Neuron (in vitro differentiated cells): Measurements from ENCODE around the gene PRELID3B.

Experiments used
- H2AFZ ChIP-seq: one replicate; pipeline ENCODE4 v1.6.1; 2013; ENCODE audit warnings: low read depth, mild to moderate bottlenecking, inconsistent platforms, low read length, moderate library complexity
- H3K27me3 ChIP-seq: one replicate; pipeline ENCODE4 v1.6.1; 2013; ENCODE audit warnings: low read length; ENCODE audit not compliant: insufficient read depth
- H3K36me3 ChIP-seq: one replicate; pipeline ENCODE4 v1.6.1; 2013; ENCODE audit warnings: low read length; ENCODE audit not compliant: insufficient read depth
- H3K4me1 ChIP-seq: one replicate; pipeline ENCODE4 v1.6.1; 2013; ENCODE audit warnings: low read length; ENCODE audit not compliant: insufficient read depth
- H3K4me3 ChIP-seq: 2 replicates; pipeline ENCODE4 v1.5.1; 2013; ENCODE audit warnings: mild to moderate bottlenecking, low read length, moderate library complexity
- H3K9me3 ChIP-seq: one replicate; pipeline ENCODE4 v1.6.1; 2013; ENCODE audit warnings: low read length

Gene PRELID3B

DNA sequence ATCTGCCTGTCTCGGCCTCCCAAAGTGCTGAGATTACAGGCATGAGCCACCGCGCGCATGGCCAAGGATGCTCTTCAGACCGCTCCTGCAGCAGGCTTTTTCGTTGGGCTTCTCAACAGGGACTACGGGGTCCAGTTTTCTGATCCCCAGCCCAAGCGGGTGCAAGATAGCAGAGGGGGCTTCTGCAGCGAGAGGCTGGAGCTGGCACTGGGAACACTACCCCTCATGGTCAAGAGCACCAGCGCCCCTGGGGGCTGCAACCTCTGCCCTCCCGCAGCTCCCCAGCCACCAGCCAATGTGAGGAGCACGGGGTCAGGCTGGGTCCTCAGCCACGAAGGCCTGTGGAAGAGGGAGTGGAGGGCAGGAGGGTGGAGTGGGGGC is 41.5 kb downstream of the PRELID3B start:
- Histone ChIP-seq H3K4me1 (peaks cover 19% of the 10 kb centered on the region), H3K9me3 (no peaks in the 10 kb centered on the region), H3K36me3 (no peaks in the 10 kb centered on the region), H2AFZ (no peak overlapping the region), H3K4me3 (no peak overlapping the region), H3K27me3 (no peaks in the 10 kb centered on the region)

DNA sequence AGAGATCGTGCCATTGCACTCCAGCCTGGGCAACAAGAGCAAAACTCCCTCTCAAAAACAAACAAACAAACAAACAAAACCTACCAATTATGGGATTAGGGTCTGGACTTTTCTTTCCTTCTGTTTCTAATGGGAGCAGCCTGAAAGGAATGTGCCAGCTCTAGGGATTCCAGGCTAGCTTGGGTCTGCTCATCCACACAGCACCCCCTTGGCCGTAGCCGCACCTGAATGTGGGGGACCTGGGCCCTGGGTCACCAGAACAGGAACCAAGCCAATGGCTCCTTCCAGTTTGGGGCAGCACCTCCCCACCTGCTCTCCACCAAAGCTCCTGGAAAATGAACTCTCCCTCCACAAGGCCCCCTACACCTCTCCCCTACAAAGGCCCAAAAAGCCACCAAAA is 42.3 kb downstream of the PRELID3B start:
- Histone ChIP-seq H3K4me1 (peaks cover 19% of the 10 kb centered on the region), H2AFZ (no peak overlapping the region), H3K36me3 (peaks cover 6% of the 10 kb centered on the region), H3K9me3 (no peaks in the 10 kb centered on the region), H3K27me3 (no peaks in the 10 kb centered on the region), H3K4me3 (no peak overlapping the region)

DNA sequence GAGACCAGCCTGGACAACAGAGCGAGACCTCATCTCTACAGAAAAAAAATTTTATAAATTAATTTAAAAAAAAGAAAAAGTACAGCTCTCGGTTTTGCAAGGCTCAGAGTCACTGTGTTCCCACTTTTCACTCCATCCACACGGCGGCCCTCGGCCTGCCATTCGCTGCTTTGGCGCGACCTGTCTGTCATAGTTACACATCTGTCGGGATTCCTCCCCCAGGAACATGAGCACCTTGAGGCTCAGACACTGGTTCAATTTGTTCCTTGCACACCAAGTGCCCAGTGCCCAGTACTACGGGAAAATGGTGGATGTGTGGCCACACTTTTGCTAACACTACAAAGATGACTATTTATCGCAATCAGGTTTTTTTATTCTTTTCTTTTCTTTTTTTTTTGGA is 43.9 kb downstream of the PRELID3B start:
- no peak overlapping the region for H2AFZ ChIP-seq
- peaks cover 20% of the 10 kb centered on the region for H3K36me3 ChIP-seq

DNA sequence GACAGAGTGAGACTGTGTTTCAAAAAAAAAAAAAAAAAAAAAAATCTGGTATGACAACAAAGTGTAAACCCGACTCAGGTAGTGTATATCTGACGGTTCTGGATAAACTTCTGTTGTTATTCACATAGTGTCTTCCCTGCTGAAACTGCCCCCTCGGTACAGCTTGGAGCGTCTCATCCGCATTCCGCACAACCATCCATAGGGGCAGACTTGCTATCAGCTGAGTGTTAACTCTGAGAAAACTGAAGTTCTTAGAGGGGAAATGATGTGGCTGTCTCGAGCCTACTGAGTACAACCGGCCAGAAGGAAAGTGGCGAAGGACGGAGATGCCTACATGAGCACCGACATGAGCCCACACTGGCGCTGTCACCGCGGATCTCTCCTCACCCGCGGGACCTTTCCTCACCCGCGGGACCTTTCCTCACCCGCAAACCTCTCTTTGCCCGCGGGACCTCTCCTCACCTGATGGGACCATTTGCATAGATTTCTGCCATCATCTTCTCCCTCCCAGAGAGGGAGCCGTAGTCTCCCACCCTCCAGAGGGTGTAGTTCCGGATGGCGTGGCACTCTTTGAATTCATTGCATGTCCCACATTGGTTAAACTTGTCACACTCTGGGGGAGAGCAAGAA is 45.3 kb downstream of the PRELID3B start:
- peaks cover 34% of the 10 kb centered on the region for H3K36me3 ChIP-seq
- no peaks in the 10 kb centered on the region for H3K27me3 ChIP-seq

More for the DNA sequence above, 43.9 kb downstream of the PRELID3B start:
- Histone ChIP-seq H3K9me3 (no peaks in the 10 kb centered on the region), H3K27me3 (no peaks in the 10 kb centered on the region), H3K4me1 (peaks cover 19% of the 10 kb centered on the region), H3K4me3 (no peak overlapping the region)

DNA sequence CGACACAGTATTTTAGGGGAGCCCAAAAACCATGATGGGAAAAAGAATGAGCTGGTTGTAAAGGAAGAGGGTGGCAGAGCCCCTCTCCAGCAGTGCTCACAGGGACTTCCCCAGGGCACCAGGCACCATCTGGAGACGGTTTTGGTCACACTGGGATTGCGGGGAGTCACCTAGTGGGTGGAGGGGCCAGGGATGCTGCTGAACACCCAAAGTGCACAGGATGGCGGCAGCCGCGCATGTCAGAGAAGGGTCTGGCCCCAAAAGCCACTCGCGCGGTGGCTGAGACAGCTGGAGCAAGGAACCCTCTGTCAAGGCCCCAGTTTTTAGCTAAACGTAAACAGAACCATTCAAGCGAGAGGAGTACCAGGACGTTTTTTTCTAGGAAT is 46.4 kb downstream of the PRELID3B start:
- Histone ChIP-seq H3K9me3 (no peaks in the 10 kb centered on the region), H3K4me1 (no peaks in the 10 kb centered on the region), H3K4me3 (no peak overlapping the region), H3K36me3 (peaks cover 44% of the 10 kb centered on the region), H2AFZ (no peak overlapping the region), H3K27me3 (no peaks in the 10 kb centered on the region)

More for the DNA sequence above, 45.3 kb downstream of the PRELID3B start:
- H3K4me3 ChIP-seq: no peak overlapping the region
- H3K4me1 ChIP-seq: peaks cover 7% of the 10 kb centered on the region
- H3K9me3 ChIP-seq: no peaks in the 10 kb centered on the region
- no peak overlapping the region for H2AFZ ChIP-seq

DNA sequence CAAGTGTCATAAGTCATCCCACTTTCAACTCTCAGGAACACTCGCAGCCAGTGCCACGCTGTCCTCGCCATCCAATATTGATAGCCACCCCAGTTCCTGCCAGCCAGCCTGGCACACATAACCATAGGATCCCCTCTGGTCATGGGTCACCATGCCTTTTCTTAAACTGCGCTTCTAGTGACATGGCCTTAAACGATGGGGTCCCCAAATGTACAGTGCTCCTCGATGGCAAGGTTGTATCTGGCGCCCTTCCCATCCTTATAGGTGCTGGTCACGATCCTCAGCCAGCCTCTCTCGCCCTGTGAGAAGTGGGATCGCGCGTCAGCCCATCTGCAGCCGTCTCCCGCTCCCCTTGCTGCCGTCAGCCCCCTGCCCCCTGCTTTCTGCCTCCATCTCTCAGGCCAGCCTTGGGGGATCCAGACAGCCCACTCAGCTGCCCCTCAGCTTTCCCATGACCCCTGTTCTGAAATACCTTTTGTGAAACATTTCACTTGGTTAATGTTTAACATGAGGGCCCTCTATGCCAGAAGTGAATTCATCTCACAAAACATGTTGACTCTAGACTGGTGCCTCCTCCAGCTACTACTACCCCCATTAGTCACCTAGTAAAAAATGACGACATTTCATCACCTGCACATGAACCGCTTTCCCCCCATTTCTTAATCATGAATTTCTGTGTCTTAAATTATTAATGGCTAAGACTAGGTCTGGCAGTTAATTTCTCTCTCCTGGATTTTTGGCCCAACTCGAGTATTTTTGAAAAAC is 46.9 kb downstream of the PRELID3B start:
- Histone ChIP-seq H2AFZ (no peak overlapping the region), H3K9me3 (no peaks in the 10 kb centered on the region), H3K27me3 (no peaks in the 10 kb centered on the region), H3K4me1 (no peaks in the 10 kb centered on the region), H3K4me3 (no peak overlapping the region), H3K36me3 (peaks cover 50% of the 10 kb centered on the region)

DNA sequence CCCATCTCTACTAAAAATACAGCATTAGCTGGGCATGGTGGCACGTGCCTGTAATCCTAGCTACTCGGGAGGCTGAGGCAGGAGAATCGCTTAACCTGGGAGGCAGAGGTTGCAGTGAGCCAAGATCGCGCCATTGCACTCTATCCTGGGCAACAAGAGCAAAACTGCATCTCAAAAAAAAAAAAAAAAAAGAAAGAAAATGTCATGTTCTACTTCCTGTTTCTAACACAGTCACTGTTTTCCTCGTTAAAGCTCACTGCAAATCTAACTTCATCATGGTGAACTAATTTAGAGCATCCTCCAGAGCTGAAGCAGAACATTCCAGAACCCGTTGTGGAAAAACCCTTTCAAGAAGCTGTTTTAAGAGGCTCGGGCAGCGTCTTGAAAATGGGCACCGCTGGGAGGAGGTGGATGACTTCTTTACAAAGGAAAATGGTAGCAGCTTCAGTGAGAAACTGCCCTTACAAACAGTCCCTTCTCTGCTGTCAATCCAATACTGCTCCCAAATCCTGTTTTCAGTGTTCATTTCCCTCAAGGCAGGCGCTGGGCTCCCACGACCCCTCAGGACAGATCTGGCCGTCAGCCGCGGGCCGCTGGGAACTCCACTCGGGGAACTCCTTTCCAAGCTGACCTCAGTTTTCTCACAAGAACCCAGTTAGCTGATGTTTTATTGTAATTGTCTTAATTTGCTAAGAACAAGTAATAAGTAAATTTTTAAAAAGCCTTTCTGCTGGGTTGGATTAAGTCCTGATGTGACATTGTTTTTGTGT is 48.0 kb downstream of the PRELID3B start:
- Histone ChIP-seq H3K4me1 (no peaks in the 10 kb centered on the region), H3K36me3 (peaks cover 57% of the 10 kb centered on the region), H3K27me3 (no peaks in the 10 kb centered on the region), H3K4me3 (no peak overlapping the region), H3K9me3 (no peaks in the 10 kb centered on the region), H2AFZ (no peak overlapping the region)

DNA sequence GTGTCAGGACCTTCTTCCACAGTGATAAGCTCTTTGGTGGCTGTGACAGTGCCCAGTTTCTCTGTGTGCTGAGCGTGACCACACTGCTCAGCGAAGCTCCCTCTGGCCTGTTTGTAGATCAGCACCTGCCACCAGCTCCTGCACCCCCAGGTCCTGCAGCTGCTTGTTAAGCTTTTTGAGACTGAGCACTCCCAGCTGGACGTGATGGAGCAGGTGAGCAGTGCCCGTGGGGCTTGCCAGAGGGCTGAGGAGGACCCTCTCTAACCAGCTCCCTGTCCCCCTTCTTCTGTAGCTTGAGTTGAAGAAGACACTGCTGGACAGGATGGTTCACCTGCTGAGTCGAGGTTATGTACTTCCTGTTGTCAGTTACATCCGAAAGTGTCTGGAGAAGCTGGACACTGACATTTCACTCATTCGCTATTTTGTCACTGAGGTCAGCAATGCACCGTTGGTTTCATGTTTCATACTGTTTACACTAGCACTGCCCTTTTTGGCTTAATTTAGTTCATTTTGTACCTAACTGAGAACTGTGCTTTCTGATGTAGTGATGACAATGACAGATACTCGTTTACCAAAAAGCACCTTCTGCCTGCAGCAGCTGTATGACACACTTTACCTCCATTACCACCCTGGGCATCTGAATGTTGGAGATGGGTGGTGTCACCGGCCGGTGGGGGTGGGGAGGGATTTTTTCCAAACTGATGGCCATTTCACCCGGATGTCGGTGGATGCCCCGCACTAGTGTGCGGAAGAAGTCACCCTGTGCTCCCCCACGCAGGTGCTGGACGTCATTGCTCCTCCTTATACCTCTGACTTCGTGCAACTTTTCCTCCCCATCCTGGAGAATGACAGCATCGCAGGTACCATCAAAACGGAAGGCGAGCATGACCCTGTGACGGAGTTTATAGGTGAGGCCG is 49.0 kb downstream of the PRELID3B start:
- H3K4me3 ChIP-seq: no peak overlapping the region
- peaks cover 67% of the 10 kb centered on the region for H3K36me3 ChIP-seq

DNA sequence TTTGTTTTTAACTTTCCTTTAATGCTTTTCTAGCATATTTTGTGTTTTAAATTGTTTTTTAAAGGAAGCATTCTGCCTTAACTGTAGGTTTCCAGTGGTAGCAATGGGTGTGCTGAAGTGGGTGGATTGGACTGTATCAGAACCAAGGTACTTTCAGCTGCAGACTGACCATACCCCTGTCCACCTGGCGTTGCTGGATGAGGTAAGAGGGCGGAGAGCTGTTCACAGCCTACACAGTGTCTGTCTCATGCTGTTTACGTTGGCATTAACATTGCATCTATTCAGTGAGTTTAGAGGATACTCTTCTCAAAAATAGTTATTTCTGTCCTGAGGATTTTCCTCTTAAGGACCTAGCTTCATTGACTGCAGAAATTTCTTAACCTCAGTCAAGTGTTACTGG is 49.7 kb downstream of the PRELID3B start:
- Histone ChIP-seq H3K36me3 (peaks cover 74% of the 10 kb centered on the region), H3K9me3 (no peaks in the 10 kb centered on the region), H2AFZ (no peak overlapping the region), H3K27me3 (no peaks in the 10 kb centered on the region), H3K4me3 (no peak overlapping the region), H3K4me1 (no peaks in the 10 kb centered on the region)

More for the DNA sequence above, 49.0 kb downstream of the PRELID3B start:
- H2AFZ ChIP-seq: no peak overlapping the region
- H3K9me3 ChIP-seq: no peaks in the 10 kb centered on the region
- no peaks in the 10 kb centered on the region for H3K27me3 ChIP-seq
- no peaks in the 10 kb centered on the region for H3K4me1 ChIP-seq

DNA sequence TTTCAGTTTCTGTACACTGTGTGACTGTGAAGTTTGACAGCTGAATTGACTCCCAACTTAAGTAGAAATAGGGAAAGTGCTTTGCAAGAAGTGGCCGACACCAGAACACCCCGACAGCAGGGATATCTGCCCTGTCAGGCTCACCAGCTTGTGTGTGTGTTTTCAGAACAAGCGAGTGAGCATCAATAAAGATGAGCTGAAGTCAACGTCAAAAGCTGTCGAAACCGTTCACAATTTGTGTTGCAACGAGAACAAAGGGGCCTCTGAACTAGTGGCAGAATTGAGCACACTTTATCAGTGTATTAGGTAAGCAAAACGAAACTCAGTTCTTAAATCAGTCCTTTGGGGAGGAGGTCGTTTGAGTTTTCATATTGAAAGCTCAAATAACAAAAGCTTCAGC is 50.9 kb downstream of the PRELID3B start:
- Histone ChIP-seq H3K27me3 (no peaks in the 10 kb centered on the region), H3K4me3 (no peak overlapping the region), H3K4me1 (no peaks in the 10 kb centered on the region), H3K9me3 (no peaks in the 10 kb centered on the region), H3K36me3 (peaks cover 86% of the 10 kb centered on the region), H2AFZ (no peak overlapping the region)

DNA sequence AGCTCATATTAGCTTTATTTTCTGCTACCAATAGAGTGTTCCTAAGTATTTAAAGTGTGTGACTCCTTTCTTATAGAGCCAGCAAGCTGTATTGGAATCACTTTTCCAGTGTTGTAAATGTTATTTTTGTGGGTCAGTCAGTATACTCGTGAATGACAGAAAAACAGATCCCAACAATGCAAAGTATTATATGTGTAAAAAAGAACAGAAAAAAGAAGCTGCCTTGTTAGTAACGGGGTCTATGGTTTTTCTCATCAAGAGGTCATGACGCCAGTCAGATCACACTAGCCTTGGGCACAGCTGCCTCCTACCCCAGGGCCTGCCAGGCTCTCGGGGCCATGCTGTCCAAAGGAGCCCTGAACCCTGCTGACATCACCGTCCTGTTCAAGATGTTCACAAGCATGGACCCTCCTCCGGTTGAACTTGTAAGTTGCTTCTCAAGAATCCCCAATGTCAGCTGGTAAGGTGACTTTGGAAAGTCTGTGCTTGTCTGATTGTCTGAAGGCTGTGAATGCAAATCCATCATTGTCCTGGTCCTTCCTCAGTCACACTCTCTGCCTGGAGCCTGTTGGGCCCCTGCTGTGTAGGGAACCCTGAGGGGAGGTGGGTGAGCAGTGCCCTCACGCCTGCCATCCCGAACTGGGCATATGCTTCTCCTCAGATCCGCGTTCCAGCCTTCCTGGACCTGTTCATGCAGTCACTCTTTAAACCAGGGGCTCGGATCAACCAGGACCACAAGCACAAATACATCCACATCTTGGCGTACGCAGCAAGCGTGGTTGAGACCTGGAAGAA is 51.7 kb downstream of the PRELID3B start:
- peaks cover 92% of the 10 kb centered on the region for H3K36me3 ChIP-seq
- no peak overlapping the region for H2AFZ ChIP-seq
- H3K9me3 ChIP-seq: no peaks in the 10 kb centered on the region
- no peak overlapping the region for H3K4me3 ChIP-seq
- H3K27me3 ChIP-seq: no peaks in the 10 kb centered on the region
- H3K4me1 ChIP-seq: no peaks in the 10 kb centered on the region

DNA sequence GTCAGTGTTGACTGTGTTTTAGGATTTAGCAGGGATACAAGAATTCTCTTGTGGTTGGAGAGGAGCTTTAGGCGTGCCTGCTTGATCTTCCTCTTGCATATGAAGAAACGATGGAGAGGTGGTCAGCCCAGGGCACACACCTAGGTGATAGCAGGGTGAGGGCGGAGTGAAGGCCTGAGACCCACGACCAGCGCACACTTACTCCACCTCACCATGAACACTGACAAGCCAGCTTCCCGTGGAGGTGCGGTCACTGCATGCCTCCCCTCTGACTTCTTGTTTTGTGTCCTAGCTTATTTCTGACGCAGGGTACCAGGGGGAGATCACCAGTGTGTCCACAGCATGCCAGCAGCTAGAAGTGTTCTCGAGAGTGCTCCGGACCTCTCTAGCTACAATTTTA is 53.4 kb downstream of the PRELID3B start:
- Histone ChIP-seq H3K36me3 (peaks cover 82% of the 10 kb centered on the region), H2AFZ (no peak overlapping the region), H3K27me3 (no peaks in the 10 kb centered on the region), H3K9me3 (no peaks in the 10 kb centered on the region), H3K4me1 (no peaks in the 10 kb centered on the region), H3K4me3 (no peak overlapping the region)
